Caco-2 (cell line): ENCODE data around the gene ANKRD53. TPM values are rescaled to one million over a fixed set of nuclear protein-coding genes. Genes with fewer than 3 reads are reported as not detected.

ENCODE experiments used
- BruUV-seq: library from RNA; stranded (reverse); fragments of 400-500 nt; replicated peaks from 2 replicates; lab custom pipeline; 2021; lab: Mats Ljungman, UMichigan
- CTCF ChIA-PET: fragments of 300-600 bp; sonication (Branson Sonifier 250); formaldehyde crosslinking; loops from one replicate; lab custom pipeline; 2022; ENCODE audit warnings: antibody characterized with exemption; lab: Charles Lee
- POLR2A ChIA-PET: fragments of 300-600 bp; sonication (Branson Sonifier 250); formaldehyde crosslinking; loops from one replicate; lab custom pipeline; 2022; ENCODE audit warnings: antibody characterized with exemption; lab: Charles Lee
- DNase-seq, 2 experiments: peaks; one replicate each; pipeline versions ENCODE4 v3.0.0 to v3.0.0-alpha.2; 2020 to 2022
- H3K27me3 ChIP-seq: replicated peaks from 2 replicates; pipeline ENCODE4 v1.6.0; 2011; ENCODE audit warnings: low read length; ENCODE audit not compliant: control insufficient read depth, insufficient read depth
- H3K36me3 ChIP-seq: 2 replicates; pipeline ENCODE4 v1.5.1; 2011; ENCODE audit warnings: low read length; ENCODE audit not compliant: control insufficient read depth, insufficient read depth
- H3K4me1 ChIP-seq: fragments of 250-450 bp; sonication (Bioruptor Pico); 2 replicates; pipeline ENCODE4 v1.5.1; 2020; ENCODE audit warnings: mild to moderate bottlenecking
- H3K4me3 ChIP-seq: 2 replicates; pipeline ENCODE4 v1.5.1; 2011; ENCODE audit warnings: low read depth, mild to moderate bottlenecking, control low read depth, low read length
- H3K9me3 ChIP-seq: fragments of 250-450 bp; sonication (Bioruptor Pico); 2 replicates; pipeline ENCODE4 v1.5.1; 2020; ENCODE audit warnings: mild to moderate bottlenecking, moderate library complexity
- H3K27ac Mint-ChIP-seq: one replicate; pipeline ENCODE4 v1.8.0; 2022; ENCODE audit warnings: mixed read lengths; ENCODE audit not compliant: unreplicated experiment
- H3K27me3 Mint-ChIP-seq: one replicate; pipeline ENCODE4 v1.8.0; 2022; ENCODE audit warnings: mixed read lengths; ENCODE audit not compliant: insufficient read depth, unreplicated experiment
- H3K36me3 Mint-ChIP-seq: one replicate; pipeline ENCODE4 v1.8.0; 2022; ENCODE audit warnings: mild to moderate bottlenecking, mixed read lengths; ENCODE audit not compliant: insufficient read depth, unreplicated experiment
- H3K4me1 Mint-ChIP-seq: one replicate; pipeline ENCODE4 v1.8.0; 2022; ENCODE audit warnings: low read depth, mixed read lengths; ENCODE audit not compliant: unreplicated experiment
- H3K4me3 Mint-ChIP-seq: one replicate; pipeline ENCODE4 v1.8.0; 2022; ENCODE audit warnings: mild to moderate bottlenecking, moderate library complexity, mixed read lengths; ENCODE audit not compliant: unreplicated experiment
- H3K9me3 Mint-ChIP-seq: one replicate; pipeline ENCODE4 v1.8.0; 2022; ENCODE audit warnings: mixed read lengths; ENCODE audit not compliant: unreplicated experiment
- intact Hi-C: fragments of 100-400 bp; cut with micrococcal nuclease; formaldehyde crosslinking; loops from one replicate; pipeline ENCODE4 v1.10.0; 2022; ENCODE audit not compliant: unreplicated experiment
- total RNA-seq: library from RNA; stranded (reverse); gene quantifications from 2 replicates; pipeline ENCODE4 v1.2.3, GENCODE V29; 2022
- TF ChIP-seq, protein P1 (sequence below), 2 experiments: fragments of 200-600 bp in 1 of 2; IDR thresholded peaks; 1 replicate in 1 of 2; 2 replicates in 1 of 2; pipeline versions ENCODE4 v1.5.1 to v1.8.0; 2011 to 2022; ENCODE audit warnings: antibody characterized with exemption in 1 of 2, control low read depth in 1 of 2, inconsistent platforms in 1 of 2, low read depth in 1 of 2, low read length in 1 of 2, mild to moderate bottlenecking in 1 of 2, moderate library complexity in 1 of 2; ENCODE audit not compliant: insufficient read depth in 1 of 2, severe bottlenecking in 1 of 2, unreplicated experiment in 1 of 2

The ANKRD53 gene
- total RNA-seq, 1 experiment from 2014 or later: 0.16 TPM

DNA sequence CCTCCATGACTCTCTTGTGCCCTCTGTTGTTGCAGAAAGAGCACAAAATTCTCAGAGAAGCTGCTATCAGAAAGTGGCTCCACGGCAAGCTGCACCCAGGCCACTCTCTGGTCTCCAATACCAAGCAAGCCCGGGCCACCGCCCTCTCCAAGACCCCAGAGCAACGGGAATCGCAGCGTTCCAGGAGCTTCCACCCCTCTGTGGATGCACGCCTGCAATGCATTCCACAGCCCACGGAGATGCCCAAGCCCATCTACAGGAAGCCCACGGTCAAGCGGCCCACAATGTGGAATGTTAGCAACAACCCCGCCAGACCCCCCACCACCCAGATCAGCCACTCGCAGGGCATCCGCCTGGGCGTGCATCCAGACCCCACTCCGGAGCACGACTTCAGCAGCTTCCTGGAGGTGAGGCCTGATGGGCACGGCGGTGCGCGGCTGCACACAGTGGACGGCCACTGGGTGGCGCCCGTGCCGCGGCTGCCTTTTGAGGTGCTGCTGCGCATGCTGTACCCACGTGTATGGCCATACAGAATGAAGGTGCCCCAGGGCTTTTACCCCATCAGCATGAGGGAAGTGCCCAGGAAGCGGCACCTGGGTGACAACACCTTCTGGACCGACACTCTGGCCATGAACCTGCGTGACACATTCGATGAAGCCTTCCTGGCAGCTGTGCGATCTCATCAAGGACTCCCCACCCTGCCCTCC lies 6.3 kb downstream of the ANKRD53 start:
- Mint-ChIP-seq H3K9me3 (no peaks in the 10 kb centered on the region), H3K27ac (no peak overlapping the region), H3K27me3 (no peaks in the 10 kb centered on the region), H3K4me3 (no peak overlapping the region), H3K4me1 (no peaks in the 10 kb centered on the region), H3K36me3 (peaks cover 13% of the 10 kb centered on the region)
- intact Hi-C loops: no loop called here
- CTCF ChIA-PET: interaction anchor here (0.6 kb wide), 1 partner anchor 681 kb away, joined by 4 read pairs; no protein-coding TSS in a partner anchor
- no peaks in the 10 kb centered on the region for H3K9me3 ChIP-seq
- no peak overlapping the region for H3K4me3 ChIP-seq
- H3K36me3 ChIP-seq: peaks cover 1% of the 10 kb centered on the region; the same call in 1 of the 2 replicates
- no peaks in the 10 kb centered on the region for H3K27me3 ChIP-seq
- POLR2A ChIA-PET: no interaction called here
- peak; percentile 33 to 44 for DNase-seq
- H3K4me1 ChIP-seq: no peaks in the 10 kb centered on the region
- TF ChIP-seq, protein P1, sequence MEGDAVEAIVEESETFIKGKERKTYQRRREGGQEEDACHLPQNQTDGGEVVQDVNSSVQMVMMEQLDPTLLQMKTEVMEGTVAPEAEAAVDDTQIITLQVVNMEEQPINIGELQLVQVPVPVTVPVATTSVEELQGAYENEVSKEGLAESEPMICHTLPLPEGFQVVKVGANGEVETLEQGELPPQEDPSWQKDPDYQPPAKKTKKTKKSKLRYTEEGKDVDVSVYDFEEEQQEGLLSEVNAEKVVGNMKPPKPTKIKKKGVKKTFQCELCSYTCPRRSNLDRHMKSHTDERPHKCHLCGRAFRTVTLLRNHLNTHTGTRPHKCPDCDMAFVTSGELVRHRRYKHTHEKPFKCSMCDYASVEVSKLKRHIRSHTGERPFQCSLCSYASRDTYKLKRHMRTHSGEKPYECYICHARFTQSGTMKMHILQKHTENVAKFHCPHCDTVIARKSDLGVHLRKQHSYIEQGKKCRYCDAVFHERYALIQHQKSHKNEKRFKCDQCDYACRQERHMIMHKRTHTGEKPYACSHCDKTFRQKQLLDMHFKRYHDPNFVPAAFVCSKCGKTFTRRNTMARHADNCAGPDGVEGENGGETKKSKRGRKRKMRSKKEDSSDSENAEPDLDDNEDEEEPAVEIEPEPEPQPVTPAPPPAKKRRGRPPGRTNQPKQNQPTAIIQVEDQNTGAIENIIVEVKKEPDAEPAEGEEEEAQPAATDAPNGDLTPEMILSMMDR (IDR thresholded peaks at IDR 0.05; ENCODE audit: insufficient read depth in 1 of 2, low read depth in 1 of 2, low read length in 1 of 2, severe bottlenecking in 1 of 2, unreplicated experiment in 1 of 2): peak; percentile 21 to 36
- BruUV-seq: no TSS peak

DNA sequence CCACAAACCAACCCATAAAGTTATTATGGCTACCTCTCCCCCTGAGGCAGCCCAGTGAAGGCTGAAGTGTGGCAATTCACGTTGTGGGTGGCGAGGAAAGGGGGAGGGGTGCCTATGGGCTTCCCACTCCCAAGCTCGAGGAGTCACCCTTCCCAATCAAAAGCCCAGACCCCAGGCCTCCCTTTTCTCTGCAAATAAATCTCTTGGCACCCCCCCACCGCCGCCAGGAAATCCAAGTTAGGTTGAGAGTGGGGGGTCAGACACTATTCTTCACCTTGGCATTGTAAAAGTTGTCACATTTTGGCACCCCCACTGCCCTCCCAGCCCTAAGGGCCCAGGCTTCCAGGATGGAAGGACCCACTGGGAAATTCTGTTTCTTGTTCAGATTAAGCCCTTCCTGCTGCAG lies 6.9 kb downstream of the ANKRD53 start:
- TF ChIP-seq, protein P1 (IDR thresholded peaks at IDR 0.05; ENCODE audit: insufficient read depth in 1 of 2, low read depth in 1 of 2, low read length in 1 of 2, severe bottlenecking in 1 of 2, unreplicated experiment in 1 of 2): no peak
- H3K9me3 ChIP-seq: no peaks in the 10 kb centered on the region
- H3K36me3 ChIP-seq: peaks cover 1% of the 10 kb centered on the region; the same call in 1 of the 2 replicates
- H3K4me3 ChIP-seq: no peak overlapping the region
- intact Hi-C loops: no loop called here
- Mint-ChIP-seq H3K4me1 (no peaks in the 10 kb centered on the region), H3K9me3 (no peaks in the 10 kb centered on the region), H3K27ac (no peak overlapping the region), H3K36me3 (peaks cover 13% of the 10 kb centered on the region), H3K4me3 (no peak overlapping the region), H3K27me3 (no peaks in the 10 kb centered on the region)
- BruUV-seq: no TSS peak
- ChIA-PET POLR2A (no interaction called here), CTCF (no interaction called here)
- no peak for DNase-seq
- no peaks in the 10 kb centered on the region for H3K4me1 ChIP-seq
- no peaks in the 10 kb centered on the region for H3K27me3 ChIP-seq

DNA sequence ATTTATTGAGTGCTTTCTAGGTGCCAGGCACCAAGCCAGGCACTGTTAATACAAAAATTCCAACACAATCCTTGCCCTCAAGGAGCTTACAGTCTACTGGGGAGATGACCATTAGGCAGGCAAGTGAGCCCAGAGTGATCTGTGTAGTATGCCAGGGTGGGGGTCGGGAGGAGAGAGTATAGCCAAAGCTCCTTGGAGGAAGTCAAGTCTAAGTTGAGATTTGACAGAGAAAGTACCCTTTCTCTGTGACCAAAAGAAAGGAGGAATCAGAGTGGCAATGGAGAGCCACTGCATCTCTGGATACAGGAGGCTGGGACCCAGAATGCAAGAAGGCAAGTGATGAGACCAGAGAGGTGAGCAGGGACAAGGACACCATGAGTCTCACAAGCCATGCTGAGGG lies 7.5 kb downstream of the ANKRD53 start:
- H3K27me3 Mint-ChIP-seq: no peaks in the 10 kb centered on the region
- CTCF ChIA-PET: no interaction called here
- no peak overlapping the region for H3K27ac Mint-ChIP-seq
- H3K9me3 Mint-ChIP-seq: no peaks in the 10 kb centered on the region
- no peak overlapping the region for H3K4me3 Mint-ChIP-seq
- no TSS peak for BruUV-seq
- H3K36me3 ChIP-seq: peaks cover 1% of the 10 kb centered on the region; the same call in 1 of the 2 replicates
- DNase-seq: peak in 1 of 2 experiments; percentile 17
- H3K4me3 ChIP-seq: no peak overlapping the region
- intact Hi-C loops: no loop called here
- POLR2A ChIA-PET: no interaction called here
- no peaks in the 10 kb centered on the region for H3K4me1 ChIP-seq
- TF ChIP-seq, protein P1 (IDR thresholded peaks at IDR 0.05; ENCODE audit: insufficient read depth in 1 of 2, low read depth in 1 of 2, low read length in 1 of 2, severe bottlenecking in 1 of 2, unreplicated experiment in 1 of 2): no peak
- H3K4me1 Mint-ChIP-seq: no peaks in the 10 kb centered on the region
- H3K36me3 Mint-ChIP-seq: peaks cover 13% of the 10 kb centered on the region
- H3K9me3 ChIP-seq: no peaks in the 10 kb centered on the region
- no peaks in the 10 kb centered on the region for H3K27me3 ChIP-seq
